ENCODE results near the gene ST6GALNAC5. TPM values are rescaled to one million over a fixed set of nuclear protein-coding genes. Genes with fewer than 3 reads are reported as not detected.

Gene ST6GALNAC5
- polyA plus RNA-seq, 12 donors = 1.3 to 4.9 (median 2.1) TPM; not detected in 2

DNA sequence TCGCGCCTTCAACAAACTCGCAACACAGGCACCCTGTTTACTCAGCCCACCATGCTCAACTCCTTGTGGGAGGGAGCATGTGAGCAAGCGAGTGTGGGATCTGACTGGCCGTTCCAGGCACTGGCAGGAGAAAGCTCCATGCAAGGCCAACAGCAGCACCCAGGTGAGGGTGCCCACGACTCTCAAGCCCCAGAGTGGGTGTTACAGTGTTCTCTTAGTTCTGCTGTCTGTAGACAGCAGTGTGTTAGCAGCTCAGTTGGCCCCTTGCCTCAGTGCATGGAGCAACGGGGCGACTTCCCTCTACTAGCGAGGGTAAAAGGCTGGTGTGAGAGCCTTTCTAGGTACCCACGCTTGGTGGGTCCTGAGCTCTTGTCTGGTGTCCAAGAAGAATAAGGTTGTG lies 237.4 kb downstream of the ST6GALNAC5 start:
- no peak for DNase-seq

All from muscle of arm (tissue), 12 donors.